Measurements from ENCODE around the gene OR2K2. TPM values are rescaled to one million over a fixed set of nuclear protein-coding genes. Genes with fewer than 3 reads are reported as not detected.

OR2K2 gene
- total RNA-seq, 1 experiment from 2014 or later = not detected

GRCh38 chr9:111301195-111301594 lies 28.8 kb downstream of the OR2K2 start:
- DNase-seq (ENCODE audit: low read depth, low spot score) = no peak
- H3K36me3 ChIP-seq (ENCODE audit: control insufficient read depth, insufficient read depth, low read length) = no peaks in the 10 kb centered on the region
- CTCF ChIA-PET = no interaction called here

GRCh38 chr9:111300140-111300735 lies 29.8 kb downstream of the OR2K2 start:
- TF ChIP-seq POLR2AphosphoS5 (IDR thresholded peaks at IDR 0.05; ENCODE audit: low read depth, low read length) = no peak
- no peak for TF ChIP-seq REST (IDR thresholded peaks at IDR 0.05; ENCODE audit: insufficient read depth in 1 of 2, low read depth in 2 of 2, low read length in 1 of 2)
- no peak for TF ChIP-seq SIN3A (IDR thresholded peaks at IDR 0.05; ENCODE audit: borderline replicate concordance, insufficient read depth, low read depth, low read length)
- TF ChIP-seq TCF7L2 (IDR thresholded peaks at IDR 0.05; ENCODE audit: low read depth, low read length) = no peak
- no peak for TF ChIP-seq CTCF (IDR thresholded peaks at IDR 0.05)
- no peak for ATAC-seq
- no peaks in the 10 kb centered on the region for H3K36me3 ChIP-seq (ENCODE audit: control insufficient read depth, insufficient read depth, low read length)
- intact Hi-C loops (cut with micrococcal nuclease; ENCODE audit: unreplicated experiment) = no loop called here
- in situ Hi-C loops (cut with HindIII; ENCODE audit: low pct_unique_long_range_greater_than_20kb, low sequenced_read_pairs) = no loop called here
- DNase-seq (ENCODE audit: low read depth, low spot score) = no peak
- ChIA-PET CTCF (no interaction called here), POLR2A (no interaction called here)
- peaks cover 6% of the 10 kb centered on the region; the same call in 1 of the 2 replicates for H3K4me1 ChIP-seq (ENCODE audit: control insufficient read depth, insufficient read depth, low read length)
- no peaks in the 10 kb centered on the region for H3K9me3 ChIP-seq (ENCODE audit: control insufficient read depth, insufficient read depth, low read depth, low read length)
- H3K27me3 ChIP-seq (ENCODE audit: control insufficient read depth, insufficient read depth, low read length) = no peaks in the 10 kb centered on the region
- BruUV-seq (replicated peaks) = no TSS peak
- no peak overlapping the region for H3K27ac ChIP-seq (ENCODE audit: low read length)
- no peak overlapping the region for H3K4me3 ChIP-seq (ENCODE audit: low read depth in 2 of 2, low read length in 2 of 2)

More at GRCh38 chr9:111301195-111301594, 28.8 kb downstream of the OR2K2 start:
- no peak for ATAC-seq
- no peak for TF ChIP-seq SIN3A (IDR thresholded peaks at IDR 0.05; ENCODE audit: borderline replicate concordance, insufficient read depth, low read depth, low read length)
- no peak for TF ChIP-seq POLR2AphosphoS5 (IDR thresholded peaks at IDR 0.05; ENCODE audit: low read depth, low read length)
- no peak for TF ChIP-seq REST (IDR thresholded peaks at IDR 0.05; ENCODE audit: insufficient read depth in 1 of 2, low read depth in 2 of 2, low read length in 1 of 2)
- TF ChIP-seq TCF7L2 (IDR thresholded peaks at IDR 0.05; ENCODE audit: low read depth, low read length) = no peak
- TF ChIP-seq CTCF (IDR thresholded peaks at IDR 0.05) = no peak
- peaks cover 6% of the 10 kb centered on the region; the same call in 1 of the 2 replicates for H3K4me1 ChIP-seq (ENCODE audit: control insufficient read depth, insufficient read depth, low read length)
- no peak overlapping the region for H3K27ac ChIP-seq (ENCODE audit: low read length)
- H3K4me3 ChIP-seq (ENCODE audit: low read depth in 2 of 2, low read length in 2 of 2) = no peak overlapping the region
- intact Hi-C loops (cut with micrococcal nuclease; ENCODE audit: unreplicated experiment) (no loop called here), in situ Hi-C loops (cut with HindIII; ENCODE audit: low pct_unique_long_range_greater_than_20kb, low sequenced_read_pairs) (no loop called here)
- no TSS peak for BruUV-seq (replicated peaks)
- H3K9me3 ChIP-seq (ENCODE audit: control insufficient read depth, insufficient read depth, low read depth, low read length) = no peaks in the 10 kb centered on the region
- POLR2A ChIA-PET = no interaction called here
- no peaks in the 10 kb centered on the region for H3K27me3 ChIP-seq (ENCODE audit: control insufficient read depth, insufficient read depth, low read length)

All from Panc1 (cell line).